Globus pallidus (tissue), 1 donor: Measurements from ENCODE around the gene PEAK3.

ENCODE experiments used
- DNase-seq: peaks from one replicate; pipeline ENCODE4 v3.0.0-alpha.2; 2015; ENCODE audit warnings: low spot score

PEAK3 gene

DNA sequence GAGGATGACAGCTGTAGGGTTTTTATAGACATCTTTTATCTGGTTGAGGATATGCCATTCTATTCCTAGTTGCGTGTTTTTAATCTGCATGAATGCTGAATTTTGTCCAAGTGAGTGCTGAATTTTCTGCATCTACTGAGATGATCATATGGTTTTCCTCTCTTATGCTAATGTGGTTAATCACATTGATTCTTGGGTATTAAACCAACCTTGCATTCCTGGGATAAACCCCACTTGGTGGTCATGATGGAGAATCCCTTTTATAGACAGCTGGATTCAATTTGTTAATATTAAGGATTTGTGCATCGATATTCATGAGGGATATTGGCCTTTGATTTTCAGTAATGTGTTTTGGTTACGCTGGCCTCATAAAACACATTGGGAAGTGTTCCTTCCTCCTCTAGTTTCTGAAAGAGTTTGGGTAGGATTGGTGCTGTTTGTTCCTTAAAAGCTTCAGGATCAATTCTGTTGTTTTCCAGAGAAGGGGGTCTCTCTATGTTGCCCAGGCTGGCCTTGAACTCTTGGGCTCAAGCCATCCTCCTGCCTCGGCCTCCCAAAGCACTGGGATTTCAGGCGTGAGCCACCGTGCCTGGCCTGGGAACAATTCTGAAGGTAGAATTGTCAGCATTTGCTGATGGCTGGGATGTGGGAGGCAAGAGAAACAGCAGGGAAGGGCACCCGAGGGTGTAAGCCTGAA lies 33.3 kb upstream of the PEAK3 start:
- DNase-seq: no peak

DNA sequence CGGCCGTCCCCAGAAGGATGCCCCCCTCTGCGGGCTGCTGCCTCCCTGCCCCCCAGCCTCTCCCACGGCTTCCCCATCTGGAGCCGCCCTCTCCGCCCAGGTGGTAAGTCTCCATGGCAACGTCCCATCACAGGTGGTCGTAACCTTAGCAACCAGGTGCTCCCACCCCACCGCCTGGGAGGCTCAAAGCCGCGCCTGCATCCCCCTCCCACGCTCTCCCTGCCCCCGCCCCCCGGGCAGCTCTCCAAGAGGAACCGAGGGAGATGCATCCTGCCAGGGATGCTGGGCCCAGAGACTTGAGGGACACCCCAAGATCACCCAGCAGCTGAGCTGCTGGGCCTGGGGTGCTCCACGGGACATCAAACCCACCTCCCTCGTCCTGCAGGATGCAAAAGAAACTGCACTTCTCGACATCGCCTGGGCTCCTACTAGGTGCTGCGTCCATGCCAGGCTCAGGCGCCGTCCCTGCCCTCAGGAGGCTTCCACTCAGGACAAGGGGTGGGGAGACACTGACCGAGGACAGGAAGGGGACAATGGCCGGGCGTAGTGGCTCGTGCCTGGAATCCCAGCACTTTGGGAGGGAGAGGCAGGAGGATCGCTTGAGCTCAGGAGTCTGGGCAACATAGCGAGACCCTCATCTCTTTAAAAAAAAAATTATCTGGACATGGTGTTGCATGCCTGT lies 31.0 kb upstream of the PEAK3 start:
- DNase-seq: no peak

DNA sequence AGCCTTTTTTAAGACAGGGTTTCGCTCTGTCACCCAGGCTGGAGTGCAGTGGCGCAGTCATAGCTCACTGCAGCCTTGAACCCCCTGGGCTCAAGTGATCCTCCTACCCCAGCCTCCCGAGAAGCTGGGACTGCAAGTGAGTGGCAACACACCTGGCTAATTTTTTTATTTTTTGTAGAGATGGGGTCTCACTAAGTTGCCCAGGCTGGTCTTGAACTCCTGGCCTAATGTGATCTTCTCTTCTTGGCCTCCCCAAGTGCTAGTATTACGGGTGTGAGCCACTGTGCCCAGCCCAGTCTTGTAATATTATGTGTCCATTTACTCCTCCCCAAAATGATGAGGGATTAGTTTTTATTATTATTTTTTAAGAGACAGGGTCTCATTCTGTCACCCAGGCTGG lies 29.1 kb upstream of the PEAK3 start:
- DNase-seq: no peak

DNA sequence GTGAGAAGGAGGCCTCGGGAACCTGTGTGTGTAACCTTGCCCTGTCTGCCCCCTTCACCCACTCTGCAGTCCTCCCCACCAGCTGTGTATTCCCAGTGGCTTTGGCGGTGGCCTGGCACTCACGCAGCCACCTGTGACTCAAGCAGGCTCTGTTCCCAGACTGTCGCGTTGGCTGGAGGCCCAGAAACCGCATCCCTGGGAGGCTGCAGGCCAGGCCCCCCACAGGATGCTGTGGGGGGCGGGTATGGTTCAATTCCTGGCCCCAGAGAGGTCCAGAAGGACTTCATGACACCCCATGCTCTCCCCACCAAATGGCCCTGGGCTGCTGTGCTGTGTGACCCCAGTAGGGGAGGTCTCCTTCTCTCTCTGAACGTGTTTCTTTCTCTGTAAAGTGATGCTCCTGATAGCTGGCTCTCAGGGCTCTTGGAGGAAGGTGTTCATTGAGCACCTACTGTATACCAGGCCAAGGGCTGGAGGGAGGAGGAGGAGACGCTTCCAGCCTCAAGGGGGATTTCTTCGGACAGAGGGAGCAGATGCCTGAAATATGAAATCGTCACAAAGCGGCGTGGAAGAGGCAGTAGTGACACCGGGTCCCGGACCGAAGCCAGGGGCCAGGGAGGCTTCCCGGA lies 27.9 kb upstream of the PEAK3 start:
- peak; percentile 40 for DNase-seq

- DNase-seq: no peak
These were observed 26.2 kb upstream of the PEAK3 start, which contains the start of gene LINGO3 for GRCh38 chr19:2308114-2308556. Gene LINGO3, minus strand, starts transcription at chr19:2308154. Its CDS starts 16,378 bp downstream, at chr19:2291776.

GRCh38 chr19:2307518-2308012 lies 25.6 kb upstream of the PEAK3 start:
- no peak for DNase-seq

GRCh38 chr19:2306971-2307370 lies 25.0 kb upstream of the PEAK3 start:
- DNase-seq: no peak

DNA sequence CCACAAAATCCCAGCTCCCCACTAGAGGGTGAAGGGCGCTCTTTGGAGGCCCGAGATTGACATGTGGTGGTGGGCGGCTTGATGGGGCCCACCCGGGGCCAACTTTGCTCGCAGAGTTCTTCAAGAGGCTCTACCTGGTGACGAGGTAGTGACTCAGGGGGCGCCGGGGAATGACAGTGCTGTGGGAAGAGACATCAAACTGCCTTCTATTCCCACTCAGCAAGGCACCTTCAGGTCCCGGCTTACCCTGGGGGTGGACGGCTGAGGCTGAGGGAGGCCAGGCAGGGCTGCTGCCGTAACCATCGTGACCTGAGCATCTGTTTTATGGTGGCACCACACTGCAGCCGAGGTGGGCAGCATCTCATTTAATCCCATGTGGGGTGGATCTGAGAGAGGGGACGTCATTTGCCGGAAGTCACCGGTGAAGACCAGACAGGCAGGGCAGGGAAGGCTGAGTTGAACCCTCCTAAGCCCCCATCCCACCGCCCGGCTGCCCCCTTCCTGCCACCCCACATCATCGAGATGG lies 24.4 kb upstream of the PEAK3 start:
- no peak for DNase-seq

GRCh38 chr19:2305452-2306280 lies 23.7 kb upstream of the PEAK3 start:
- DNase-seq: no peak

DNA sequence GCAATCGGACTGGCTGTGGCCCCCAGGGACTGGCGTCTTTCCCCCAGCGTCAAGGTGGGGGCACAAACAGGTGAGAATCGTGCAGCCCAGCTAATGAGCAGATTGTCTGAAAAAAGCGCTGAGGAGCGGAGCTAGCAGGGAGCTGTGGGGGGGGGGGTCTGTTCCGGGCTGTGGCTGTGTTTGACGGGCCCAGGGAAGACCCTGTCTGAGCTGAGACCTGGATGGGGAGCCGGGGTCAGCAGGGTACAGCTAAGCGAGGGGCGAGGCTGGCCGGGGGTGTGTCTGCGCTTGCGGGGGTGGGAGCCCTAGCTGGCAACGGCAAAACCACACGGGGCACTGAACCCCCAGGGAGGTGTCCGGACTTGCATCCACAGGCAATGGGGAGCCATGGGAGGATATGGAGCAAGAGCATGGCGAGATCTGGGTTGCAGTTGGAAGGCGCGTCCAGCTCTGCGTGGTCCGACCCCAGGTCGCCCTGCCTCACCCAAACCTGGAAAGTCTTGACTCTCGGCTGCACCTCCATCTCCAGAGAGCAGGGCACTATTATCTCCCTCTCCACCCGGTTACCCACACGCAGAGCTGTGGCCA lies 21.3 kb upstream of the PEAK3 start:
- no peak for DNase-seq

GRCh38 chr19:2302319-2303210 lies 20.6 kb upstream of the PEAK3 start:
- DNase-seq: peak; percentile 36

DNA sequence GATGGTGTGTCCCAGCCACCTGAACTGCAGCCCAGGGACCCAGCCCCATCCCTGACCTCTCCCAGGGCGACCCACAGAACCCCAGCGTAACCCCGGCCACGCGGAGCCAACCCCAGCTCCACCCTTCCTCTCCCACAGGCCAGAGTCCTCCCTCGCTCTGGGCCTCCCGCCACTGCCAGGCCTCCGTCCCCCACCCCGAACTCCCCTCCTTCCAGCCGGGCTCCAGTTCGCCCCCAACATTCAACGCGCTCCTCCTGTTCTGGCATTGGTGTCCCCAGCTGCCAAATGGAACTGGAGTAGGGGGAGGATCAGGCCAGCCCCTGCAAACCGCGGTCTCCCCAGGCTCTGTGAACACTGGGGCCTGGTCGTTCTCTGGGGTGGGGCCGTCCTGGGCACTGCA lies 18.6 kb upstream of the PEAK3 start:
- DNase-seq: no peak

GRCh38 chr19:2296141-2296540 lies 14.2 kb upstream of the PEAK3 start:
- no peak for DNase-seq

DNA sequence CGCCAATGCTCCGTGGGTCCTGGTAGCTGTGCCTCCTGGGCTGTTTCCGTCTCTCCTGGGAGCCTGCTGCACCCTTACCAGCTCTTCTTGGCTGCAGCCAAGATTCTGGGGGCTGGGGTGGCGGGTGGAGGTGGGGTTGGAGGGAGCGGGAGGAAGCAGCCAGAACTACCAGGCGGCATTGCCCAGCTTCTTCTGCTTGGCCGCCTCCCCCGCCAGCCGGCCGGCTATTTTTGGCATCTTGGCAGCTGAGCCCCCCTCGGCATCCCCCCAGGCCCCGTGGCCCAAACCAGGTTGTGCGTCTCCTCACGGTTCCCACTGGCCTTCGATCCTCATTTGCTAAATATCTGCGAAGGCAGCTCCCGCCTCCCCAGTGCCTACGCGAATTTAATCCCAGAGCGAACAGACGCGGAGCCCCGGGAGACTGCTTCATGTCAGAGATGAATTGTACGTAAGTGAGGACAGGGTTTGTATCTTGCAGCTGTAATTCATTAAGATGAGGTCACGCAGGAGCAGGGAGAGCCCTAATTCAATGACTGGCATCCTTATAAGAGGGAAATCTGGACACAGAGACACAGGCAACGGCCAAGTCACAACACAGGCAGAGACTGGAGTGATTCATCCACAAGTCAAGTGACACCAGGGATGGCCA lies 12.8 kb upstream of the PEAK3 start:
- DNase-seq: peak; percentile 74

GRCh38 chr19:2291185-2291751 lies 9.3 kb upstream of the PEAK3 start:
- no peak for DNase-seq

DNA sequence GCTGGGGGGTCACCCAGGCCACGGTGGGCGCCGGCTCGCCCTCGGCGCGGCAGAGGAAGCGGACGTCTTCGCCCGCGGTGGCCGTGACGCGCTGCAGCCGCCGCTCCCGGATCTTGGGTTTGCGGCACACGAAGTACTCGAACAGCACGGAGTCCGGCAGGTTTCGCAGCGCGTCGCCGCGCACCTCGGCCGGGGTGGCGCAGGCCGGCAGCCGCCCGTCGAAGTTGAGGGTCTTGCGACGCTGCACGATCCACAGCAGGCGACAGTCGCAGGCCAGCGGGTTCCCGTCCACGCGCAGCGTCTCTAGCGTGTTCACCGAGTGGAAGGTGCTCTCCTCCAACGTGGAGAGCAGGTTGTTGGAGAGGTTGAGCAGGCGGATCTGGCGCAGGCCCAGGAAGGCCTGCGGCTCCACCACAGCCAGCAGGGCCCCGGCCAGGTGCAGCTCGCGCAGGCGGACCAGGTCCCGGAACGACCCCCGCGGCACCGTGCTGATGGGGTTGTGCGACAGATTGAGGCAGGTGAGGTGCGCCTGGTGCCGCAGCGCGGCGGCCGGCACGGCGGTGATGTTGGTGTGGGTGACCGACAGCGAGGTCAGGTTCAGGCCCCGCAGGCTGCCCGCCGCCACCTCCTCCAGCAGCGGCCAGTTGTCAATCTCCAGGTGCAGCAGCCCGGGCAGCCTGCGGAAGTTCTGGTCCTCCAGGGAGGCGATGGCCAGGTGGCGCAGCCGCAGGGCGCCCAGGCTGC lies 8.6 kb upstream of the PEAK3 start:
- DNase-seq: no peak

- DNase-seq: no peak
These were observed 7.9 kb upstream of the PEAK3 start for GRCh38 chr19:2289714-2290435.
